ENCODE measurements around the gene LSP1.
"Not testable (repeated sequence)": the region's sequence is repeated elsewhere in the genome, so short reads cannot be mapped to it uniquely, and the experiment has no call there.

LSP1 gene

DNA sequence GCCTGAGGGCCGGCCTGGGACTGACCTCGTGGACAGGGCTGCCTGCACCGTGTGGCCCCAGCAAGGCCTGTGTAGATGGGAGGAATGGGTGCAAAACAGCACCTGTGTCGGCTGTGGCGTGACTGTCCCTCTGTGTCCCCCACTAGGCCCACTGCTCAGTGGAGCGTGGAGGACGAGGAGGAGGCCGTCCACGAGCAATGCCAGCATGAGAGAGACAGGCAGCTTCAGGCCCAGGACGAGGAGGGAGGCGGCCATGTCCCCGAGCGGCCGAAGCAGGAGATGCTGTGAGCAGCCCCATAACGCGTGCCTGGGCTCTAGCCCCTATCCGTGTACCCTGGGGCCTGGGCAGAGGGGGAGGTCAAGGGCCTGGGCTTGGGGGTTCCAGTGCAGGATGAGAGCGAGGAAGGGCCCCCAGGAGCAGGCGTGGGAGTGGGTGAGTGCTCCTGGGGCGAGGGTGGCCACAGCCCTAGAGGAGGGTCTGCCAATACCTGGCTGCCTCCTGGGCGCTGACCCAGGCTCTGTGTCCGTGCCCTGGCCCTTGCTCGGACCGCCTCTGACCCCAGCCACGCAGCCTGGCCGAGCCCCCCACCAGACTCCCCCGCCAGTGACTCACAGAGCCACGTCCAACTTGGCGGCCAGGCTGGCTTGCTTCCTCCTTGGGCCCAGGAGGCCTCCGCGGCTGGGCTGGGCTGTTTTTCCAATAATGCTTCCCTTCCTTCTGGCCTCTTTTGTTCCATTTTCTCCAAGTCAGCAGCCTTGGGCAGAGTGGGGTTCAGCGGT lies 27.2 kb downstream of the LSP1 start:
- DNase-seq (ENCODE audit: low spot score in 2 of 2) = no peak
- in situ Hi-C loops (cut with MboI; ENCODE audit: low sequenced_read_pairs) = loop anchor here (5.0 kb wide), 1 partner anchor 37 kb away; the partner anchor contains the start of gene TNNT3
- no peaks in the 10 kb centered on the region for H3K36me3 ChIP-seq (replicated peaks)
- H3K4me3 ChIP-seq = no peak overlapping the region
- no peaks in the 10 kb centered on the region for H3K4me1 ChIP-seq
- H3K9me3 ChIP-seq = no peaks in the 10 kb centered on the region
- no peaks in the 10 kb centered on the region for H3K27me3 ChIP-seq (ENCODE audit: low read depth)

DNA sequence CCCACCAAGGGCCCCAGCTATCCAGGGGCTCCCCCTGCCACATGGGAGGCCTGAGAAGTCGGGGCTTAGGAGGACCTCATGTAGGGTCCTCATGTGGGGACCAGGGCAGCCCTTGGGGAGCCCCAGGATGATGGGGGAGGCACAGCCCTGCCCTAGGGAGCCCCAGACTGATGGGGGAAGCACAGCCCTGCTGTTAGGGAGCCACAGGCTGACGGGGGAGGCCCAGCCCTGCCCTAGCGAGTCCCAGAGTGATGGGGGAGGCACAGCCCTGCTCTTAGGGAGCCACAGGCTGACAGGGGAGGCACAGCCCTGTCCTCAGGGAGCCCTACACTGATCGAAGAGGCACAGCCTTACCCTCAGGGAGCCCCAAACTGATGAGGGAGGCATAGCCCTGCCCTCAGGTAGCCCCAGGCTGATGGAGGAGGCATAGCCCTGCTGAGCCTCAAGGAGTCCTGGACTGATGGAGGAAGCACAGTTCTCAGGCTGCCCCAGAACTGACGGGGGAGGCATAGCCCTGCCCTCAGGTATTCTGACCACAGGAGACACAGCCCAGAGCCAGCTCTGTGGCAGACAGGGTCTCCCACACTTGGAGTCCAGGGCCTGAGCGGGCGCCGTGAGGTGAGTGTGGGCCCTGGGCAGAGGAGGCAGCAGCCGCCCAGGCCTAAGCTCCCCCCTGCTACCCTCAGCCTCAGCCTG lies 28.0 kb downstream of the LSP1 start:
- no peaks in the 10 kb centered on the region for H3K4me1 ChIP-seq
- in situ Hi-C loops (cut with MboI; ENCODE audit: low sequenced_read_pairs) = loop anchor here (5.0 kb wide), 1 partner anchor 36 kb away; the partner anchor contains the start of gene TNNT3
- no peak for DNase-seq (ENCODE audit: low spot score in 2 of 2)
- no peaks in the 10 kb centered on the region for H3K36me3 ChIP-seq (replicated peaks)
- H3K27me3 ChIP-seq (ENCODE audit: low read depth) = peaks cover 6% of the 10 kb centered on the region; the same call in 1 of the 2 replicates
- no peak overlapping the region for H3K4me3 ChIP-seq
- no peaks in the 10 kb centered on the region for H3K9me3 ChIP-seq

DNA sequence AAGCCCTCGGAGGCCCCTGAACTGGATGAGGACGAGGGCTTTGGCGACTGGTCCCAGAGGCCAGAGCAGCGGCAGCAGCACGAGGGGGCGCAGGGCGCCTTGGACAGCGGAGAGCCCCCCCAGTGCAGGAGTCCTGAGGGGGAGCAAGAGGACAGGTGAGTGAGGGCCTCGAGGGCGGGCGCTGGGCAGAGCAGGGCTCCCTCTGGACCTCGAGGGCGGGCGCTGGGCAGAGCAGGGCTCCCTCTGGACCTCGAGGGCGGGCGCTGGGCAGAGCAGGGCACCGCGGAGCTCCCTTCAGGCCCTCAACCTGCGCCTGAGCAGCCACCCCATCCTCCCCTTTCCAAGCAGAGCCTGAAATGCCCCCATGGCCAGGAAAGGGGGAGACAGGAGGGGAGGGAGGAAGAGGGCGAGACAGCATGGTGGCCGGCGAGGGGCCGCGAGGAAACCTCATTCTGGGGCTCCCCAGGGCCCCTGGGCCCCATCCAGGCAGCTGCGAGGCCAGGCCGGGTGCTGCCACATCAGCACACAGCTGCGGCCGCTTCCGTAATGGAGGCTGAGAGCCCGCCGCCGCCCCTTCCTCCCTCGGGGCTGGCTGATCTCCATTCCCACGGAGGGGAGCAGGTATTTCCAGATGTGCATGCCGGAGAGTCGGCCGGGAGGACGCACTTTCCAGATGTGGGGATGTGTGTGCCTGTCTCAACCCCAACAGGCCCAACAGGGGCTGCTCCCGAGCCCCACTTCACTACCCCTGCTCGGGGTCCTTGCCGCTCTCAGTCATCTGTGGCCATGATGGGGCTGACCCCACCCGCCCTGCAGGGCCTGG lies 28.8 kb downstream of the LSP1 start:
- H3K36me3 ChIP-seq (replicated peaks) = no peaks in the 10 kb centered on the region
- in situ Hi-C loops (cut with MboI; ENCODE audit: low sequenced_read_pairs) = loop anchor here (5.0 kb wide), 1 partner anchor 36 kb away; the partner anchor contains the start of gene TNNT3
- no peaks in the 10 kb centered on the region for H3K9me3 ChIP-seq
- H3K27me3 ChIP-seq (ENCODE audit: low read depth) = peaks cover 6% of the 10 kb centered on the region; the same call in 1 of the 2 replicates
- DNase-seq (ENCODE audit: low spot score in 2 of 2) = no peak
- no peaks in the 10 kb centered on the region for H3K4me1 ChIP-seq
- H3K4me3 ChIP-seq = no peak overlapping the region

DNA sequence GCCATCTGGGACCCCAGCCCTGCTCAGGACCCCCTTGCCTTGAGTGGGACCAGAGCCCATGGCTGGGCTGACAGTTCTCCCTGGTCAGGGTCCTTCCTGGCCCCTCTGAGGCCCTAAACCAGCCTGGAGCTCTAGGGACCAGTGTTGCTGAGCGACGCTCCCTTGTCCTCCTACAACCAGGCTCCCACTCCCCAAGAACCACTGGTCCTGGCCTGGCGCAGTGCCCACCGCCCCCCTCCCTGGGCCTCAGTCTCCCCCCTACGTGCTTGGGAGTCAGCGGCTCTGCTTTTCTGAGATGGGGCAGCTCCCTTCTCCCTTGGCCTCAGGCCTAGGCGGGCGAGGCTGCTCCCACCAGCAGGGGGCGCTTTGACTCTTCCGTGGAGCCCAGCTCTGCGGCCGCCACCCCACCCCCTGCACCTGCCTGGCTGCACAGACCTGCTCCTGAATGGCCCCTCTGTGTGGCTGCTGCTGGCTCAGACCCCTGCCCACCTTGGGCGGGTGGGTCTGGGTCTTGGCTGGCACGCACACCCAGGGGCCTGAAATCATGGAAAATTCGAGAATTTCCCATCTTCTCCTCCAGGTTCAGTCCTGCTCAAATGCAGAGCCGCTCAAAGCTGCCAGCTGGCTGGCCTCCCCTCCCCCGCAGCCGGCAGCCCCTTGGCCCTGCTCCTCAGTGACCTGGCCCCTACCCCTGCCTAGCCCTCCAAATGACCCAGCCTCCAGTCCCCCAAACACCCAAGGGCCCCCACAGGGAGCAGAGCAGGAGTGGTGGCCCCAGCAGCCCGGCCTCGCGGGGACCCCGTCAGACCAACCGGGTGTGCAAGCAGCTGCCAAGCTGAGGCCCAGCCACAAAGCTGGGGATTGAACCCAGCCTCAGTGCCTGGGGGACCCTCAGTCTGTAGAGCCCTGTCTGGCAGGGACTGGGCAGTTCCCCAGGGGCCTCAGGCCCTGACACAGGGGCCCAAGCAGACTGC lies 29.7 kb downstream of the LSP1 start:
- peak; percentile 65 to 92 for DNase-seq (ENCODE audit: low spot score in 2 of 2)
- no peaks in the 10 kb centered on the region for H3K9me3 ChIP-seq
- in situ Hi-C loops (cut with MboI; ENCODE audit: low sequenced_read_pairs) = loop anchor here (5.0 kb wide), 1 partner anchor 35 kb away; the partner anchor contains the start of gene TNNT3
- no peak overlapping the region for H3K4me3 ChIP-seq
- no peaks in the 10 kb centered on the region for H3K4me1 ChIP-seq
- H3K27me3 ChIP-seq (ENCODE audit: low read depth) = peaks cover 8% of the 10 kb centered on the region; the same call in 1 of the 2 replicates
- H3K36me3 ChIP-seq (replicated peaks) = no peaks in the 10 kb centered on the region

DNA sequence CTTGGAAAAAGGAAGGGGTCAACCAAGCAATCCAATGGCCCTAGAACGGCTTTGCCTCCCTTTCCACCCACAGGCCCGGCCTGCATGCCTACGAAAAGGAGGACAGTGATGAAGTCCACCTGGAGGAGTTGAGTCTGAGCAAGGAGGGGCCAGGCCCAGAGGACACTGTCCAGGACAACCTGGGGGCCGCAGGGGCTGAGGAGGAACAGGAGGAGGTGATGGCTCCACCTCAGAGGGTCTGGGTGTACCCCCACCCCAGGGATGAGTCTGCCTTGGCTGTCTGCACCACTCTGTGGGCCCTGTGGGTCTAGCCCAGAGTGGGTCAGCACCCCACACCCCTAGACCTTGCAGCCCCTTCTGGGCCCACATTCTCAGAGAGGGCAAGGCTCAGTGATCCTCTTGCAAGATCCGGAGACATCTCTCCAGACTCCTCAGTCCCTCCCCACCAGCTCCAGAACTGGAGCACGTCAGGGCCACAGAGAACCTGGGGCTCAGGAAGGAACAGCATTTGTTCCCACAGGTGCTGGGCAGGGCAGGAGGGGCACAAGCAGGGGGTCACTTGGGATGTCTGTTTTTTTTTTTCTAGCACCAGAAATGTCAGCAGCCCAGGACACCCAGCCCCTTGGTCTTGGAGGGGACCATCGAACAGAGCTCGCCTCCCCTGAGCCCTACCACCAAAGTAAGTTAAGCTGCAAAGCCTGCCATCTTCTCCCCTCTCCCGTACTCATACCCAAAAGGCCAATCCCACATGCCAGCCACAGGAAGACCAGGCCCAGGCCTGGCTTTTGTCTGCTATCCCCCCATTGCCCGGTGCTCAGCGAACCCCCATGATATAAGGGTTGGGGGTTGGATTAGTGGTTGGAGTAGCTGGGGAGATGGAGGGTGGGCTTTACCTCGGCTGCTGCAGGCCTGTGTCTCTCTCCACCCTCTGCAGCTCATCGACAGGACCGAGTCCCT lies 30.7 kb downstream of the LSP1 start:
- H3K4me1 ChIP-seq = no peaks in the 10 kb centered on the region
- in situ Hi-C loops (cut with MboI; ENCODE audit: low sequenced_read_pairs) = loop anchor here (5.0 kb wide), 1 partner anchor 34 kb away; the partner anchor contains the start of gene TNNT3
- H3K4me3 ChIP-seq = no peak overlapping the region
- DNase-seq (ENCODE audit: low spot score in 2 of 2) = no peak
- H3K27me3 ChIP-seq (ENCODE audit: low read depth) = peaks cover 13% of the 10 kb centered on the region
- H3K9me3 ChIP-seq = no peaks in the 10 kb centered on the region
- no peaks in the 10 kb centered on the region for H3K36me3 ChIP-seq (replicated peaks)

DNA sequence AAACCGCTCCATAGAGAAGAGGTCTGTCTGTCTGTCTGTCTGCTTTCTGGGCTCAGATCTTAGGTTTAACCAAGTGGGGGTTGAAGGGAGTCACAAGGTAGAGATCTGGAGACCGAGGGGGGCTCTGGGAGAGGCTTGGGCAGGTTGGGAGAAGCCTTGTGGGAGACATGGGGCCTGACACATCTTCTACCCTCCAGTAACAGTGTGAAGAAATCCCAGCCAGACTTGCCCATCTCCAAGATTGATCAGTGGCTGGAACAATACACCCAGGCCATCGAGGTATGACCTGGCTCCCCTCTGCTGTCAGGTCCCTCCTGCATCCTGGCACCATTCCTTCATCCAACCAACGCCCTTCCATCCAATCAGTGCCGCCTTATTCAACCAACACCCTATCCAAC lies 31.4 kb downstream of the LSP1 start:
- Histone ChIP-seq H3K4me1 (no peaks in the 10 kb centered on the region), H3K27me3 (ENCODE audit: low read depth) (peaks cover 17% of the 10 kb centered on the region)
- in situ Hi-C loops (cut with MboI; ENCODE audit: low sequenced_read_pairs) = loop anchor here (5.0 kb wide), 1 partner anchor 33 kb away; the partner anchor contains the start of gene TNNT3

DNA sequence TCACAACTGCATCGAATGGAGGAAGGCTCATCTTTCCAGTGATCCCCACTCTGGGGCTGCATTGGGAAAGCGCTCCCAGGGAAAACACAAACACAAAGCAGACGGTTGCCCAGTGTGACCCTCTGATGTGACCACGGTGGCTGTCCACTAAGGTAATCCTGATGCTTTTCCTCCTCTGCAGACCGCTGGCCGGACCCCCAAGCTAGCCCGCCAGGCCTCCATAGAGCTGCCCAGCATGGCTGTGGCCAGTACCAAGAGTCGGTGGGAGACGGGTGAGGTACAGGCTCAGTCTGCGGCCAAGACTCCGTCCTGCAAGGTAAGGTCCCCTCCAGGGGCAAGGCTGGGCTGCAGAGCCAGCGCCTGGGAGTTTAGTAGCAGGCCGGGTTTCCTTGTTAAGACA lies 33.7 kb downstream of the LSP1 start:
- in situ Hi-C loops (cut with MboI; ENCODE audit: low sequenced_read_pairs); H3K4me3 ChIP-seq; DNase-seq (ENCODE audit: low spot score in 2 of 2); H3K9me3 ChIP-seq; H3K36me3 ChIP-seq (replicated peaks); H3K4me1 ChIP-seq: not testable (repeated sequence)
- peaks cover 17% of the 10 kb centered on the region for H3K27me3 ChIP-seq (ENCODE audit: low read depth)

More for the DNA sequence above, 31.4 kb downstream of the LSP1 start:
- Histone ChIP-seq H3K9me3 (no peaks in the 10 kb centered on the region), H3K4me3 (no peak overlapping the region), H3K36me3 (replicated peaks) (no peaks in the 10 kb centered on the region)
- no peak for DNase-seq (ENCODE audit: low spot score in 2 of 2)

DNA sequence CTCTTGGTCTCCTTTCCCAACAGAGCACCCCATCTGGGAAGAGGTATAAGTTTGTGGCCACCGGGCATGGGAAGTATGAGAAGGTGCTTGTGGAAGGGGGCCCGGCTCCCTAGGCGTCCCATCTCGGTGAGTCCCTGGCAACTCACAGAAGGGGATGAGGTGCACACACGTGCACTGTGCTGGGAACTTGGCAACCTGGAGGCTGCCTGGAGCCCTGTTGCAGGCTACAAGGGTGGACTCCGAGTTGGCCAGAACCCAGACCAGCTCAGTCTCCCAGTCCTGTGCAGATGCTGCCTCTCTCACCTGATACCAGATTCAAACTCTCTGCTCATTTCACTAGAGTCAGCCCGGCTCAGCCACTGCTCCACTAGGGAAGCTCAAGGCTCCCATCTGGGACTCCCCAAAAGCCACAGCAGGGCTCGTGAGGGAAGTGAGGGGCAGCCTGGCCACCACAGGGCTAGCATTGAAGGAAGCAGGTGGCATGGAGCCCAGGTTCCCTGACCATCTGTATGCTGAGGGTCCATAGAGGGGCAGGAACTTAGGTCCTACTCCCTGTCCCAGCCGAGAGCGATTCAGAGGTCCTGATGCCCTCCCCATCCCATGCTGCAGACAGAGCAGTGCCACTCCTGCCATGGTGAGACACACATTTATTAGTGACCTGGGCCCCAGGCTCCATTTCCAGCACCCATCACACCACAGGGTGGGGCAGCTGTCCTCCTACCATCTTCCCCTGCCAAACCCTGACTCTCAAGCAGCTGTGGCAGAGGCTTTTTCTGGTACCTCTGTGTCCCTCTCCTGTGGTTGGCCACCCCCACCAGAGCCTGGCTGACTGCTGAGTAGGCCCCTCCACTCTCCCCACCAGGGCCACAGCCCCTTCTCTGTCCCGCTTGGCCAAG lies 34.8 kb downstream of the LSP1 start:
- H3K4me1 ChIP-seq = no peaks in the 10 kb centered on the region
- in situ Hi-C loops (cut with MboI; ENCODE audit: low sequenced_read_pairs) = no loop called here
- no peak for DNase-seq (ENCODE audit: low spot score in 2 of 2)
- H3K27me3 ChIP-seq (ENCODE audit: low read depth) = peaks cover 17% of the 10 kb centered on the region
- H3K4me3 ChIP-seq = no peak overlapping the region
- no peaks in the 10 kb centered on the region for H3K9me3 ChIP-seq
- no peaks in the 10 kb centered on the region for H3K36me3 ChIP-seq (replicated peaks)

DNA sequence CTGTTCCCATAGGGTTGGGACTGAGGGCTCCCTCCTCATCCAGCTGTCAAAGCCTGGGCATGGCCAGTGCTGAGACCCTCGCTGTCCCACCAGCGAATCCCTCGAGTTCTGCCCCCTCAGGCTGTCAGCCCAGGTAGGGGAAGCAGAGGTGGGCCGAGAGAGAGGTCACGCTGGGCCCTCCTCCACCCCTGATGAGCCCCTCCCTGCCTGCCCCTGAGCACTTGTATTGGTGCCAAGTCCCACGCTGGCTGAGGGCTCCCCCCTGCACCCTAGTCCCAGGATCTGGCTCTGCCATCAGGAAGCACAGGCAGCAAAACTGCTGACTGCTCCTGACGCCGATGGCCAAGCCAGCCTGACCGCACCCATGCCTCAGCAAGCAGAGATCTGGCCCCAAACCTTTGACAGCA lies 35.5 kb downstream of the LSP1 start:
- peaks cover 17% of the 10 kb centered on the region for H3K27me3 ChIP-seq (ENCODE audit: low read depth)
- in situ Hi-C loops (cut with MboI; ENCODE audit: low sequenced_read_pairs) = no loop called here
- H3K9me3 ChIP-seq = no peaks in the 10 kb centered on the region
- no peak for DNase-seq (ENCODE audit: low spot score in 2 of 2)
- H3K4me1 ChIP-seq = no peaks in the 10 kb centered on the region
- H3K36me3 ChIP-seq (replicated peaks) = no peaks in the 10 kb centered on the region
- no peak overlapping the region for H3K4me3 ChIP-seq

DNA sequence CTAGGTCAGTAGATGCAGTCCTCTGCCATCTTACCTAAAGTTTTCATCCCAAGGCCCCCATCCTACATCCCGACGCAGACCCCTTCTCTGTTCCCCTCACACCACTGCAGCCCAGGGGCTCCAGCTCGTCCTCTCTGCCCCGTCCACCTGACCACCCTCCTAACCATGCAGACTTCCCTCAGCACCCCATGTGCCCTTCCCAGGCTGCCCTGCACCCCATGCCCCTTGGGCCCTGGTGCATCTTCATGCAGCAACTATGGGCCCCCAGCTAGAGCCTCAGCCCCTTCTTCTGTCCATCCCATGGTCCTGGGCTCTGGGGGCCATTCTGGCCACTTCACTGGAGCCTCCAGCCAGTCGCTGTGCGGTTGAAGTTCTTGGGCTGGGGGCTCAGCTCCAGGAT lies 35.9 kb downstream of the LSP1 start:
- DNase-seq (ENCODE audit: low spot score in 2 of 2) = no peak
- H3K4me3 ChIP-seq = no peak overlapping the region
- H3K9me3 ChIP-seq = no peaks in the 10 kb centered on the region
- H3K36me3 ChIP-seq (replicated peaks) = no peaks in the 10 kb centered on the region
- H3K27me3 ChIP-seq (ENCODE audit: low read depth) = peaks cover 17% of the 10 kb centered on the region
- H3K4me1 ChIP-seq = no peaks in the 10 kb centered on the region
- in situ Hi-C loops (cut with MboI; ENCODE audit: low sequenced_read_pairs) = no loop called here

DNA sequence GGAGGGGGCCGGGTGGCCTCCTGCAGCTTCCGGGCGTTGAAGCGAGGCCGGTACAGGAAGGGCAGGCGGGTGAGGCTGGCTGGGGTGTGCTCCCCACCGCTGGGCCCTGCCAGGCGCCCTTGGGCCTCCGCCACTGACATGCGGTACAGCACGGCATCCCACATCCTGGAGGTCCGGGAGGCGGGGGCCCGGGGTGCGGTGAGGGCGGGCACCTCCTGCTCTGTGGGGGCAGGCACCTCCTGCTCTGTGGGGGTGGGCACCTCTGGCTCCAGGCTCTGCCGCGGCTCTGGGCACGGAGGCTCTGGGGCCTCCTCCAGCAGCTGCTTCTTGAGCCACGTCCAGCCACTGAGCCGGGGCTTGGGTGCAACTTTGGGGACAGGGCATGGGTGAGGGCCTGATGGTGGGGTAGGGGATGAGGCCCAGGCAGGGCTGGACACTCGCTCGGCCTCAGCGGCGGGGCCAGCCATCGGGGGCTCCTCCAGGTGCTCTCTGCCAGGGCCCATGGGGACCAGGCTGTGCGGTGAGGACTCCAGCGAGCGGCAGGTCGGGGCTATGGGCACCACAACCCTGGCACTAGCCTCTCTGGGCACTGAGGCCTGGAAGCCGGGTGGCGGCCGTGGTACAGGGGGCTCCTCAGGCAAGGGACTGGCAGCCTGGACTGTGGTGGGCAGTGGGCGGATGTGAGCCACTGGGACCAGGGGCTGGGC lies 36.5 kb downstream of the LSP1 start:
- in situ Hi-C loops (cut with MboI; ENCODE audit: low sequenced_read_pairs) = no loop called here
- H3K4me1 ChIP-seq = no peaks in the 10 kb centered on the region
- no peaks in the 10 kb centered on the region for H3K36me3 ChIP-seq (replicated peaks)
- peaks cover 17% of the 10 kb centered on the region for H3K27me3 ChIP-seq (ENCODE audit: low read depth)
- H3K4me3 ChIP-seq = no peak overlapping the region
- DNase-seq (ENCODE audit: low spot score in 2 of 2) = no peak
- H3K9me3 ChIP-seq = no peaks in the 10 kb centered on the region

Data from HAP-1 (cell line).